ENCODE data around the gene GTF2IRD1. TPM values are rescaled to one million over a fixed set of nuclear protein-coding genes. Genes with fewer than 3 reads are reported as not detected.
"Not testable (repeated sequence)": the region's sequence is repeated elsewhere in the genome, so short reads cannot be mapped to it uniquely, and the experiment has no call there.

The GTF2IRD1 gene
- polyA plus RNA-seq, 3 donors: not detected

GRCh38 chr7:74485611-74486010, 31.9 kb downstream of the GTF2IRD1 start:
- Mint-ChIP-seq H3K9me3 (peaks cover 0 to 5% (median 0%) of the 10 kb centered on the region in 7 donors), H3K4me1 (peaks cover 22% of the 10 kb centered on the region), H3K27me3 (ENCODE audit: low read depth in 3 of 3) (peaks cover 12 to 19% (median 15%) of the 10 kb centered on the region in 3 donors), H3K27ac (no peak overlapping the region), H3K36me3 (no peaks in the 10 kb centered on the region), H3K4me3 (no peak overlapping the region)
- H3K9ac ChIP-seq (ENCODE audit: insufficient read depth, low read length, poor library complexity, severe bottlenecking): no peak overlapping the region
- H3K4me3 ChIP-seq (replicated peaks in 1 of 3; ENCODE audit: low read depth in 2 of 3, low read length in 3 of 3): no peak overlapping the region
- no peaks in the 10 kb centered on the region for H4K20me1 ChIP-seq (ENCODE audit: insufficient read depth, low read length)
- peaks cover 0 to 10% of the 10 kb centered on the region in 2 donors for H3K27me3 ChIP-seq (ENCODE audit: control insufficient read depth in 2 of 2, insufficient read depth in 2 of 2, low read length in 2 of 2)
- WGBS (ENCODE audit: insufficient coverage): 90% methylated on average over 3 of the region's 7 CpGs
- DNase-seq: no peak
- TF ChIP-seq, protein P1, sequence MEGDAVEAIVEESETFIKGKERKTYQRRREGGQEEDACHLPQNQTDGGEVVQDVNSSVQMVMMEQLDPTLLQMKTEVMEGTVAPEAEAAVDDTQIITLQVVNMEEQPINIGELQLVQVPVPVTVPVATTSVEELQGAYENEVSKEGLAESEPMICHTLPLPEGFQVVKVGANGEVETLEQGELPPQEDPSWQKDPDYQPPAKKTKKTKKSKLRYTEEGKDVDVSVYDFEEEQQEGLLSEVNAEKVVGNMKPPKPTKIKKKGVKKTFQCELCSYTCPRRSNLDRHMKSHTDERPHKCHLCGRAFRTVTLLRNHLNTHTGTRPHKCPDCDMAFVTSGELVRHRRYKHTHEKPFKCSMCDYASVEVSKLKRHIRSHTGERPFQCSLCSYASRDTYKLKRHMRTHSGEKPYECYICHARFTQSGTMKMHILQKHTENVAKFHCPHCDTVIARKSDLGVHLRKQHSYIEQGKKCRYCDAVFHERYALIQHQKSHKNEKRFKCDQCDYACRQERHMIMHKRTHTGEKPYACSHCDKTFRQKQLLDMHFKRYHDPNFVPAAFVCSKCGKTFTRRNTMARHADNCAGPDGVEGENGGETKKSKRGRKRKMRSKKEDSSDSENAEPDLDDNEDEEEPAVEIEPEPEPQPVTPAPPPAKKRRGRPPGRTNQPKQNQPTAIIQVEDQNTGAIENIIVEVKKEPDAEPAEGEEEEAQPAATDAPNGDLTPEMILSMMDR (IDR thresholded peaks at IDR 0.05): no peak
- H2AFZ ChIP-seq (ENCODE audit: insufficient read depth, low read depth, low read length, poor library complexity, severe bottlenecking): no peak overlapping the region
- no peaks in the 10 kb centered on the region for H3K9me3 ChIP-seq (replicated peaks in 1 of 2; ENCODE audit: control insufficient read depth in 1 of 2, insufficient read depth in 1 of 2, low read length in 2 of 2)
- no peaks in the 10 kb centered on the region for H3K79me2 ChIP-seq (ENCODE audit: insufficient read depth, low read length)
- no peak overlapping the region for H3K4me2 ChIP-seq (replicated peaks; ENCODE audit: extremely low read depth, low read length, poor library complexity, severe bottlenecking)
- intact Hi-C loops (cut with micrococcal nuclease): no loop called here
- H3K36me3 ChIP-seq (replicated peaks in 1 of 2; ENCODE audit: control insufficient read depth in 1 of 2, insufficient read depth in 2 of 2, low read length in 2 of 2): no peaks in the 10 kb centered on the region
- H3K27ac ChIP-seq (ENCODE audit: low read depth in 1 of 2, low read length in 2 of 2): no peak overlapping the region
- H3K4me1 ChIP-seq (ENCODE audit: control insufficient read depth in 1 of 2, insufficient read depth in 2 of 2, low read length in 2 of 2): peaks cover 17 to 18% of the 10 kb centered on the region in 2 donors

DNA sequence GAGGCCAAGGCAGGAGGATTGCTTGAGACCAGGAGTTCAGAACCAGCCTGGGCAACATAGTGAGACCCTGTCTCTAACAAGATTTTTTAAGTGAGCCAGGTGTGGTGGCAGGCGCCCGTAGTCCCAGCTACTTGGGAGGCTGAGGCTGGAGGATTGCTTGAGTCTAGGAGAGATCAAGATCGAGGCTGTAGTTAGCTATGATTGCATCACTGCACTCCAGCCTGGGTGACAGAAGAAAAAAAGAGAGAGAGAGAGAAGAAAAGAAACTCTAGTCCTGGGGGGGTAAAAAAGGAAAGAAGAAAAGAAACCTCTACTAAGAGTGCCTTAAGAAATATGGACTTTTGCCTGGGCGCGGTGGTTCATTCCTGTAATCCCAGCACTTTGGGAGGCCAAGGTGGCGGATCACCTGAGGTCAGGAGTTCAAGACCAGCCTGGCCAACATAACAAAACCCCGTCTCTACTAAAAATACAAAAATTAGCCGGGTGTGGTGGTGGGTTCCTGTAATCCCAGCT, 34.9 kb downstream of the GTF2IRD1 start:
- H3K27ac Mint-ChIP-seq; H3K27ac ChIP-seq (ENCODE audit: low read depth in 1 of 2, low read length in 2 of 2); H3K9ac ChIP-seq (ENCODE audit: insufficient read depth, low read length, poor library complexity, severe bottlenecking); DNase-seq; H3K9me3 Mint-ChIP-seq; H3K36me3 Mint-ChIP-seq; H3K4me3 Mint-ChIP-seq; H4K20me1 ChIP-seq (ENCODE audit: insufficient read depth, low read length); intact Hi-C loops (cut with micrococcal nuclease); H3K9me3 ChIP-seq (replicated peaks in 1 of 2; ENCODE audit: control insufficient read depth in 1 of 2, insufficient read depth in 1 of 2, low read length in 2 of 2); H3K4me3 ChIP-seq (replicated peaks in 1 of 3; ENCODE audit: low read depth in 2 of 3, low read length in 3 of 3); H3K4me2 ChIP-seq (replicated peaks; ENCODE audit: extremely low read depth, low read length, poor library complexity, severe bottlenecking); H3K4me1 ChIP-seq (ENCODE audit: control insufficient read depth in 1 of 2, insufficient read depth in 2 of 2, low read length in 2 of 2); H2AFZ ChIP-seq (ENCODE audit: insufficient read depth, low read depth, low read length, poor library complexity, severe bottlenecking); H3K27me3 ChIP-seq (ENCODE audit: control insufficient read depth in 2 of 2, insufficient read depth in 2 of 2, low read length in 2 of 2); H3K4me1 Mint-ChIP-seq; H3K27me3 Mint-ChIP-seq (ENCODE audit: low read depth in 3 of 3); H3K36me3 ChIP-seq (replicated peaks in 1 of 2; ENCODE audit: control insufficient read depth in 1 of 2, insufficient read depth in 2 of 2, low read length in 2 of 2); H3K79me2 ChIP-seq (ENCODE audit: insufficient read depth, low read length): not testable (repeated sequence)
- 100% methylated on average over 2 of the region's 8 CpGs for WGBS (ENCODE audit: insufficient coverage)

Data from CD14-positive monocyte (primary cell).